Measurements from ENCODE around the gene ENOX1.

Gene ENOX1

DNA sequence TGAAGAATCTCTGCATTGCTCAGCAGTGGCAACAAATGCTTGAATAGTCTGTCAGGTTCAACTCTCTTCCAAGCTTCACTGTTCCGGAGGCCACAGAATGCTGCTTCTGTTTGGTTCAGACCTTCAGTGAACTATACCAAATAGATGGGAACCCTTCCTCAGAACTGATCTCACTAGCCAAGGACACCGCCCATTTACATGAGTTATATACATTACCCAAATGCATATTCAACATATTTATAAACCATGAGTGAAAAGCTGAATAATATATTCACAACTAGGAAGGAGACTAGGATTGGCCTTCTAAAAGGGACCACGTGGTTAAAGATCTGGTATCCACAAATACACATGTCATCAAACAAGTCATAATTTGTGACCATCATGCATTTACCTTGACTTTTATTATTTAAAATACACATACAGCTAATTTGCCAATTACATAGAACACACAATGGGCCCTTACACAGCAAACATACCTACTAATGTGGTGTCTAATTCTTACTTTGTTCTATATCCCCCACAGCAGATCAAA is 49.3 kb downstream of the ENOX1 start:
- DNase-seq: no peak

DNA sequence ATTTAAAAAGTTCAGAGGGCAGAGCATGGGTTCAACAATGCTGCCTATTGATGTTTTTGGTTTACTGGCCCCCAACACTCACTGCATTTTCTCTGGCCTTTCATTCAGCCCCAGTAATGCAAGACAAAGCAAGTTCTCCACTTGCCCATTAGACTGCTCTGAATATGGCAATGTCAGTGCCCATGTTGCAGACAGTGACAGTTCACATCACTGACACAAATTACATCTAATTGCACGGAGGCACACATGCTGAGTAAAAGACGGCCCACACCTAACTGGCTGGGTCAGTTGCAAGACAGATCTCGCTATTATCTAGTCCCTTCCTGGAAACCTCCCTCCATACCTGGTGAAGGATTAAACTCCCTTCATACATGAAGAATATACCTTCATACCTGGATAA is 54.0 kb downstream of the ENOX1 start:
- DNase-seq: no peak

DNA sequence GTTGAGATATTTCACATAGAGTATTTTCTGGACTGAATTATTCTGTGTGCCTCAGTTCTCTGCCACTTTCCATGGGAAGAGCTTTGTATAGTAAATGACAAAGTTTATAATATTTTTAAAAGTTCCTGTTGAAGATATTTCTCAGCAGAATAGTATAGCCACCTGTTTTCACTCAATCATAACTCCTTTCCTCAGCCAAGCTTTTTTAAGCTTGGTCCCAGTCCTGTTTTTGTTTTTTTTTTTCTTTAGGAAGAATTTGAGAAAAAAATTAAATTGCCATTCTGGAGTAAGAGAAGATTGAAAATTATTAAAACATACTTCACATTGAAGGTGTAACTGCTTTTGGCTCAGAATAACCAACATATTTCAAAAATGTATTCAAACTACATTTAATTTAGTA is 55.5 kb downstream of the ENOX1 start:
- DNase-seq: no peak

DNA sequence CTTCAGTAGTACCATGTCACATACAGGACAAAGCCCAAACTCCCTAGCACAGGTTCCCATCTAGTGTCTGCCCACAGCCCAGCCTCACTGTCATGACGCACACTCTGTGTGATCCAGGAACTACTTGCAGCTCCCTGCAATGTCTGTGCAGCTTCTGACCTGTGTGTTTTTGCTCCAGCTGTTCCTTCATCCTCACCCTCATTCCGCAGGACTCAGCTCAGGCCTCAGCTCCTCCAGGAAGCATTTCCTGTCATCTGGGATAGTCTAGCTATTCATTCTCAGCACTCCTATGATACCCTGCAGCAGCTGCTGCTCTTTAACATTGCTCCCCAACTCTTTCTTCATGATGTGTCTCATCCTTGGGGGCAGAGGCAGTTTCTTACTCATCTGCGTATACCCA is 56.1 kb downstream of the ENOX1 start:
- DNase-seq: no peak

DNA sequence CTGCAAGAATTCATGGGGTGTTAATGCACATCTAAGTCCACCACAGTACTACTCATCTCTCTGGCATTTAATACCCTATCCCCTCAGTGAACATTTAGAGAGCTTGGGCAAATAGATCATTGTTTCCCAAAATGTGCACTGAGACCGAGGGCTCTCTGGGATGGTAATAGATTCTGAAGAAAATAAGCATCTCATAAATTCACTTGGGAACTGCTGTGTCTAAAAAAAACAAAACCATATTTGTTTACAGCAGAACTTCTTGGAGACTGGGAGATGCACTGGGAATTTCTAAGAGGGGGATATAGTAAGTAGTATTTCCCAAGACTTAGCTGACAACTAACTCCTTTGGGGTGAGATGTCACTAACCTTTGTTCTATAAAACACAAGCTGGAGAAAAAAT is 58.4 kb downstream of the ENOX1 start:
- DNase-seq: no peak

DNA sequence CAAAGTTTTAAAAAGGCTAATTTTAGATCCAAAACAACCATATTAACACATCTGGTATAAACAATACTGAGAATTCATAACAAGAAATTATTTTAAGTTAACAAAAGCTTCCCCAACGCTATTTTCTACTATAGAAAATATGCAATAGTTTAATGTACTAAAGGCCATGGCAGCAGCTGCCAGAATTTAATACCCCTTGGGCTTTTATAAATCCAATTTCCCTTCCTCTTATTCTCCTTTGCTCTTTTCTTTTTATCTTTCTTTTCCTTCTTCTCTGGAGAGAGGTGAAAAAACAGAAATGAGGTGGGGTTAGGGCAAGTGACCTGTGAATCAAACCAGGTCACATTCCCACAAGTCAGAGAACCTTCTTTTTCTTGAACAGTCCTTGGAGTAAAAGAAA is 58.9 kb downstream of the ENOX1 start:
- DNase-seq: no peak

DNA sequence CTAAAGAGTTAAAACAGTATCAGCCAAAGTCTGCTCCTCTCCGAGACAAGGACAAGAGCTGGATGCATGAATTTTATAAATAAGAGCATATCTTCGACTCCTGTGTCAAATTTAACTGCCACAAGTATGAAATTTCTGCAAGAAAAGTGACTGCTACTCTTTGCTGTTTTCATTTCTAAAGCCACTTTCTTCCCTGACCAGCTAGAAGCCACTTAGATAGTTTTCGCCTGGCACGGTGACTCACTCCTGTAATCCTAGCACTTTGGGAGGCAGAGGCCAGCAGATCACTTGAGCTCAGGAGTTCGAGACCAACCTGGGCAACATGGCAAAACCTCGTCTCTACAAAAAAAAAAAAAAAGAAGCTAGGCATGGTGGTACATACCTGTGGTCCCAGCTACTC is 61.3 kb downstream of the ENOX1 start:
- DNase-seq: no peak

DNA sequence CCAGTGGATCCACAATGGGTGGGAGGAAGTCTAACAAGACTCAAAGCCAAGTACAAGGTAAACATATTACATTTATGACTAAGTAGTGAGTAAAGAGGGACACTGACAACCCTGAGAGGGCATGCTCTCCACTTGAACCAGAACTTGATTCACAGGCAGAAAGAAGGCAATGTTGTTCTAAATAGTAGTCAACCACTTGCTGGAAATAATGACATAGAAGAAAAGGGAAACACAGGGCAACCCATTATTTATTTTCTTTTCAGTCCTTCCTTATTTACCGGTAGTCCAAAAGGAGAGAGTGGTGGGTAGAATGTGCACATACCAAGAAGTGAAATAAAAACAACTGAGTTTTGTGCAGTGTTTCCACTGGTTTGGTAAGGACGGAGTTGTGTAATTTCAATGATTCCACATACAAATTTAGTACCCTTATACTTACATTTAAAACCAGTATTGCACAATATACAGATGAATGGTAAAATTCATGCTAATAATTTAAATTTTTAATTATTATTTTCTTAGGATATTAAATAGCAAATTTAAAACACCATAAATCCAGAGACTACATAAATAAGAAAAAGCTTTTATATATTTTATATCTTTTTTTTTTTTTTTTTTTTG is 65.9 kb downstream of the ENOX1 start:
- no peak for DNase-seq

DNA sequence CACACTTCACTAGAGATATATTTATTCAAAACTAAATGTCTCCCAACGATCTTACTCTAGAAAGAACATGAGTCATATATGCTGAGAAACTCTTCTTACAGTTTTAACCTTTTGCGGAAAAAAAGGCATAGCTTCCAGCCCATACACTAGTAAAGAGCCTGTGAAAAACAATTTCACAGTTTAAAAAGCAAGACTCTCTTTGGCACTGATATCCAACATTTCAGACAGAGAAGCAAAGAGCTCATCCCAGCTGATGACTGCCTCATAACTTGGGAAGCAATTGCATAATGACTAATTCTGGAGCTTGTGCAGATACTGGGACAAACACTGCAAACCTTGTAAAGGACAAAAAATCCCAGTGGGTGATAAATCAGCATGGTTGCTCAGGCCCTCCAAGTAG is 88.0 kb downstream of the ENOX1 start:
- DNase-seq: no peak

DNA sequence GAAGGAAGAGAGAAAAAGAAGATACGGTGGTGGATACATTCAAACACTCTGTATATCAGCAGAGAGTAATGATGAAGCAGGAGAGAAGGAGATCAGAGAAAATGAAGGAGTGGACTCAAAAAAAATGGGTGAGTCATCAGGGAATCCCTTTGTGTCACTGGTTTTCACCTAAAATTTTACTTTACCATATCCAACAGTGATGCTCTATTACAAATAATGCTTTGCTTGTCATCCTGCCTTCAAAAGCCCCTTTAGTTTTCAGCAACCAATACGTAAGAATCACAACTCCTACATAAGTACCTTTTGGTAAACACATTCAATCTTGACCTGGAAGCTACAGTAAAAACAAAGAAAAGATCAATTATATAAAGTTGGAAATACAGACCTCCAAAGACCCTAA is 88.8 kb downstream of the ENOX1 start:
- DNase-seq: no peak

DNA sequence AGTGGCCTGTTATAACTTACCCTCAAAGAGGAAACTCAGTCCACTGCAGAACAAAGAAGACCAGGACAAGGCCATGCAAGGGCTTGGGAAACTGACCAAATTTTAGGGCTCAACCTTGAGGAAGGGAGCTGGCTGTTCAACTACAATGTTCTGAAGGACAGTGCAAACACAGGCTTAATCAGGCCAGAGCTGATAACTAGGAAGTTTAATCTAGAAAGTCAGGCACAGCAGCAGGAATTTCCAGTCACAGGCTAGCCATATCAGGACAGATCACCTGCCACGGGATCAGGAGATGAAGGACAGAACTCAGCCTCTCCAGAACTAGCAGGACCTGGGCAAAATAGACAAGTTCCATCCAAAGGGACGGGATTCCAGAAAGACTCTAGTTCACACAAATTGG is 89.4 kb downstream of the ENOX1 start:
- DNase-seq: no peak

DNA sequence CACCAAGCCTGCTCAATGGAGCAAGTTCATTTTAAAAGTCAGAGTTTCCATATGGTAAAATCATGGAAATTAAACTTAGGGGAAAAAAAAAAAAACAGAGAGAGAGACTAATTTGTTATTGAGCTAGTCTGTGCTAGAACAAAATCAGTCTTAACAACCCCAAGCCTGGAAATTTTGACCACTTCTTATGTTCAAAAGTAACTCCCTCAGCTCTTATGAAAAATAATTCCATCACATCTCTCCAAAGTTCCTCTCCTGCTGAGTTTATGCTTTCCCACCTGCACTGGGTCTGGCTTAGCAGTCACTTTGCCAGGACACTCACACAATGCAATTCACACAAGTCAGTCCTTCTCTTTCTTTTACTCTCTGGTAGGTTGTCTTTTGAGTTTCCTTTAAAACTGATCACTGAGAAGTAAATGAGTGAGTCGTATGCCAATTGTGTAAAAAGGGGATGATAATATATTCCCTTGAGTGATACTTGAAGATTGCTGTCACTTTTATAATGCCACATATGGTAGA is 92.6 kb downstream of the ENOX1 start:
- DNase-seq: no peak

DNA sequence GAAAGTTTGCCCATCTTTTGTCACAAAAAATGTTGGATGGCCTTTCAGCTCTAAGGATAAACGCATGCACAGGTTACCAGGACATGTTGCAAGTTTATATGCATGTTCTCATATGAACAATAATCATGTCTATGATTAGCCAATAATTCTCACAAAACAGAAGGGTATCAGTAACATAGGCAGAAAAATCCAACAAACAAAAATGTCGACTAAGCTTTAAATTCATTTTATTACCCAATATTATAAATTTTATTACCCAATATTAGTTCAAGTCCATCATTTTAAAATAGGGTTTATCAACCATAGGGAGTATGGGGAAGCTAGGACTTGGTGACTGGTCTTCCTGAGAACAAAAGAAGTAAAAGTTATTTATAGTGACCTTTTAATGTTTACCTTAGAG is 93.1 kb downstream of the ENOX1 start:
- DNase-seq: no peak

DNA sequence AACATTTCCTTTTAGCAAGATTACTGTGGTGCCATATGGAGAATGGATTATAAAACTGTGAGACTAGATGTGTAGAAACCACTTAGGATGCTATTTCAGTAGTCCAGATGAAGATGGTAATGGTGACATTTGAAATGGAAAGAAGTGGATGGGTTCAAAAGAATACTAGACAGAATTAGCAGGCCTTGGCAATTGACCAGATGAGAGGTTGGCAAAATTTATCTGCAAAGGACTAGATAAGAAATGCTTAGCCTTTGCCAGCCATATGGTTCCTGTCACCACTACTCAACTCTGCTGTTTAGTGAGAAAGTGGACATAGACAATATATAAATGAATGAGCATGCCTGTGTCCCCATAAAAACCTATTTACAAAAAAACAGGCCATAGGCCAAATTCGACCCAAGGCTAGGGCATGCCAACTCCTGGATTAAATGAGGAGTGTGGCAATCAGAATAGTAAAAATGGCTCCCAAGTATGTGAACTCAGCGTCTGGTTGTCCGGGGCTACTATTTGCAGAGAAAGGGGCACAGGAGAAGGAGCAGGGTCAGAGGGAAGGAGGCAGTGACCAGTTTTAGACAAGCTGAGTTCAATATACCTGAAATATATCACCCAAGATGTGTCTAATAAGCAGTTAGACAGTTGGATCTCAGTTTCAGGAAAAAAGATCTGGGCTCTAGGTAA is 98.4 kb downstream of the ENOX1 start:
- no peak for DNase-seq

DNA sequence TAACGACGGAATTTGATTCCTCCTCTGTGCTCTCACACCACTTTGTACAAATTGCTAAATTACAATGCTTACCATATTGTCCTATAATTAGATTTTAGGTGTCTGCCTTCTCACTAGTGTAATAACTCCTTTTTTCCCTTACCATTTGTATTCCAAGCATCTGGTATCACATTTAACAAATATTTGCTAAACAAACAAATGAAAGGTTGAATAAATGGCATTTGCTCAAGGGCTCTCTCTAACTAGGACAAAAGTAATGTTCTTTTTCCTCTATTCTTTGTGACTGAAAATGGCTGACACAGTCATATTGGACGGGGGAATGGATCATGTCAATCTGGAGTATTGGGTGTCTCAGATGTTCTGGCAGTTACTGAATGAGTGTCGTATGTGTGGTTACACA is 99.7 kb downstream of the ENOX1 start:
- DNase-seq: no peak

DNA sequence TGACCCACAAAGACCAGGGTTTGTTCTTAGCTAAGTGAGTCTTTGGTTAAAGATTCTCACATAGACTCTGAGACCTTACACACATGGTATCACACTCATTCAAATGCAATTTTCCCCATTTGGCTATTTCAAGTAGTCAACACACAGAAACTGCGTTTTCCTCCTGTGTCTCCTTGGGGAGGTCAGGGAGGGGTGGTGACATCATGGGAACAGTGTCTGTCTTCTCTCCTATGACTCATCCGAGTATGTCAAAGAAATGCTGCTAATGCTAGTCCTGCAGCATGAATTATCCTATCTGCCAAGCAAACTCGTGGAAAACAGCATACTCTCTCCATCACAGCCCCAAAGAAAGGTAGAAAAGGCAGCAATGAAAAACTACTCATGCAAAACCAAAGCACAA is 100.2 kb downstream of the ENOX1 start:
- DNase-seq: no peak

DNA sequence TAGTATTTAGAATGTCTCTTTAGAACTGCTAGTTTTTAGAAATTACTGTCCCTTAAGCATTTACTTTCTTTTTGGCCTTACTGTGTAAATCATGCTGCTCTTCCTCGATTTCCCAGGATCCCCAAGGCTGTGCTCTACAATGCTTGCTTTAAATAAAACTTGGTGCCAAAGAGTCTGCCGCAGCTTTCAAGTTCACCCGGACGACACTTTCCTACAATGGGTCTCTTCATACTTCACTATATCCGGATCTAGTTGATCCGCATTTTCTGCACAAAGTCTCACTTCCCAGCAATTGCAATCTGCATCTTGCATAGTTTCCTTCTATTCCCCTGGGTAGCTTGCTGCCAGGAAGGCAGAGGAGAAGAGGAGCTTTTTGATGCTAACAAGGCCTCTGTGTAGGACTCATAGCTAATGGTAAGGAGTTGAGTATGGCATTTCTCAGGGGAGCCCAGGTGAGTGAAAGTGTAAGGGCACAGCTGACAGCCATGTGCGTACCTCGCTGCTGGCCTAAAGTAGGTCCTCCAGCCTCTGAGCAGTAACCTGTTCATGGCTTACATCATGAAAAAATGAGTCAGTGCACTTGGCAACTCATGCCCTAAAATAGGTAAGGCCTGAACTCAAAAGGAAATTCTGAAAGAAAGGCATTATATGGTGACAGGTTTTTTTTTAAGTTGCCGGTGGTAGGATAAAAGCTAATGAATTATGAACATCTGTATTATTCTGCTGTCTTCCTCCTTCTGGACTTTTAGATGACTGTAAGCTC is 101.6 kb downstream of the ENOX1 start:
- DNase-seq: no peak

DNA sequence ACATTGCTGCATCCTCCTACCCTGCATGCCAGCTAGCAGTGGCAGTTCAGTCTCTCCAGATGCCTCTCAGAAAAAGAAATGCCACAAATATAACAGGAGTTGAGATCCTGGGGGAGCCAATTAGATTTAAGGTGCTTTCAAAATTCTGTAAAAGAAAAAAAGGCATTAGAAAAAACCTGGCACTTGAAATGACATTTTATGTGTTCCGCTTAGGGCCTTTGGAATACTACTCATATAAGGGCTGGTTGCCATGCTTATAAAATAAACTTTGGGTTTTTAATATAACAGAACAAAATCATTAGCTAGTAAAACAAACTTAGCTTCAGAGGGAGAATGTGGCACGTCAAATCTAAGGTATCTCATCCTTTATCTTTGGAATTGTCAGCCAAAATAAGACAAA is 104.1 kb downstream of the ENOX1 start:
- no peak for DNase-seq

DNA sequence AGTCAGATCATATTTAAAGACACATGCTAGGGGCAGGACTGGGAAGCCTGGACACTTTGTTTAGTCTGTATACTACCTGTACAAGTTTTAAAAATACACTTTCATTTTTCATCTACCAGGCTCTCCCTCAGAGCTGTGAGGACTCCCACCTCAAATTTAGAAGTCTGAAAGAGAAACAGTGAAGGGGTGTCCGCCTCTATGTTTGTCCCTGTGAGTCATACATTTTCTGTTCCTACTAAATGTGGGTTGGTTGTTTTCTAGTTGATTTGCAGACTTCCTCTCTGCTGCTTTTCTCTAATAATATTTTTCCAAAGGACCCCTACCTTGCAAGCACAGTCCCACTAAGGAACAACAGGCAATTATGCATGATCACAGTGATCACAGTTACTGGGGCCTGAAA is 110.5 kb downstream of the ENOX1 start:
- no peak for DNase-seq

DNA sequence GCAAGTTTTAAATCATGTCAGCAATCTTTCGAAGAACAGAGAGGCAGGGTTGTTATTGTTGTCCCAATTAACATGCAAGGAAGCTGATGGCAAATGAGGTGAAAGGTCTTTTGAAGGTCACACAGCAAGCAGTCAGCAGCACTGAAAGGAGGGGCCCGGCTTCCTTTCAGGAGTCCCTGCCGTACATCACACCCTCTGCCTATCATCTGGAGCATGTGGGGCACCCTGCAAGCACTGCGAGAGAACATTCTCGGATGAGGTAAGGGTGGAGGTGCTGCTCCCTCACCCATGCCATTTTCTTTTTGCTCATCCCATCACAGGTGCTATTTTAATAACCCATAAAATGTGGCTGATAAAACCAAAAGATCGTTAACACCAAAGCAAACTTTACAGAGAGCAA is 111.2 kb downstream of the ENOX1 start:
- no peak for DNase-seq

DNA sequence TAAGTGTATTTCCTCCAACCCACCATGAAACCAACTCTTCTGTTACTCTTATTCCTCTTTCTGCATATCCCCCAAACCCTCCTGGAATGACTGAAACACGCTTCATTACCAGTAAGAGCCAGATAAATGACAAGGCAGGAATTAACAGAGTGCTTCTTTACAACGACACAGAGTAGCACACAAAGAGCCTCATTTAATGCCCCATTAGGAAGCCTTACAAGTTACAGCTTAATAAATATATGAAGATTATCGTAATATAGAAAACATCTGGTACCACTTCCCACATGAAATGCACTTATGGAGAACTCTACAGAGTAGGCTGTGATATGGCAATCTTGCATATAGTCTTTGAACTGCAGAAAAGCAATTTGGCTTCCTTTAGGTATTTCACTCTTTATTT is 116.8 kb downstream of the ENOX1 start:
- no peak for DNase-seq

DNA sequence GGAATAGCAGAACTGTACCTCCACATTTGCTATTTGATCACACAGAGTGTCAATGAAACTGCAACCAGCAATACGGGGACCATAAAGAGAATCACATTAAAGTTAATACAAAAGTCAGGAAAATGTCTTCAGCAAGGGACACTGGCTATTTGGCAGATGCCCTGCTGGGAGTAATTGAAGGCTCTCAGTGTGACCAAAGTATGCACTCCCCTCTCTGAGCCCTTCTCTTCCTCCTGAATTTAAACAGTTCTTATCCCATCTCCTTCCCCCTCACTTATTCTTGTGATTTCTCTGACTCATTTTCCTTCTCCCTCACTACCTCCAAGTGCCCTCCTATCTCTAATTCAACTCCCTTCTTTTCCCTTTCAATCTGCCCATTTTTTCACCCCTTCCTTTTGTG is 117.7 kb downstream of the ENOX1 start:
- no peak for DNase-seq

DNA sequence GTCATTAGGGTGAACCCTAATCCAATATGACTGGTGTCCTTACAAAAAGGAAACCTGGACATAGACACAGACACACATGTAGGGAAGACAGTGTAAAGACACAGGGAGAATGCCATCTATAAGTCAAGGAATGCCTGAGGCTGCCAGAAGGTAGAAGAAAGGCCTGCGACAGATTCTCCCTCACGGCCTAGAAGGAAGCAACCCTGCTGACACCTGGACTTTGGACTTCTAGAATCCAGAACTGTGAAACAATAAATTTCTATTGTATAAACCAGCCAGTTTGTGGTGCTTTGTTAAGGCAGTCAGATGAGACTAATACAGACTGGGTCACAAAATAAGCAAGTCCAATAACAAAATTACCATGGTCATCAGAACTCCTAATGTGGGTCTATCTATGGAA is 120.4 kb downstream of the ENOX1 start:
- DNase-seq: no peak

DNA sequence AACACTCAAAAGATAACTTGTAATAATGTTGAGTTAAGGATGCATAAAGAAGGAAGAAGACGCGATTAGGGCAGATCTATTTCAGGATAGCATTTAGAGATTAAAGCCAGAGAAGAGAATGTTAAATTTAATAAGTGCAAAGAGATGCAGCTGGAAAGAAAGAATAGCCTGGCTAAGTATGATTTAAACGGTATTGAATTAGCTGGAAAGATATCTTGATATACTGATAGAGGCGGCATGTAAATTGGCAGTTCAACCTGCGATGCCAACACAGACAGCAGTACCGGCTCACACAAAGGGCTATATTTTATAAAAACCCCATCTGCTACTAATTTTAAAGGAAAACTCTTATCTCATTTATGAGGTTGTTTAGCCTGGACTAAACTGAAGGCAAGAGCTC is 121.4 kb downstream of the ENOX1 start:
- DNase-seq: no peak
